Prostate gland (tissue), 2 donors: ENCODE measurements around the gene PBRM1.

Experiments used
- POLR2AphosphoS5 ChIP-seq: sonication (generic); formaldehyde crosslinking; IDR thresholded peaks from one replicate; pipeline ENCODE4 v1.6.1; 2017; ENCODE audit warnings: antibody characterized with exemption
- TF ChIP-seq, protein P1 (sequence below), 4 experiments: fragments of 200-600 bp in 2 of 4; fragments of 450-650 bp in 2 of 4; sonication (generic) in 2 of 4; IDR thresholded peaks; 1 replicate in 3 of 4; 2 replicates in 1 of 4; pipeline ENCODE4 v1.5.1; 2016 to 2019; ENCODE audit warnings: antibody characterized with exemption in 4 of 4, mild to moderate bottlenecking in 2 of 4, moderate library complexity in 2 of 4

DNA sequence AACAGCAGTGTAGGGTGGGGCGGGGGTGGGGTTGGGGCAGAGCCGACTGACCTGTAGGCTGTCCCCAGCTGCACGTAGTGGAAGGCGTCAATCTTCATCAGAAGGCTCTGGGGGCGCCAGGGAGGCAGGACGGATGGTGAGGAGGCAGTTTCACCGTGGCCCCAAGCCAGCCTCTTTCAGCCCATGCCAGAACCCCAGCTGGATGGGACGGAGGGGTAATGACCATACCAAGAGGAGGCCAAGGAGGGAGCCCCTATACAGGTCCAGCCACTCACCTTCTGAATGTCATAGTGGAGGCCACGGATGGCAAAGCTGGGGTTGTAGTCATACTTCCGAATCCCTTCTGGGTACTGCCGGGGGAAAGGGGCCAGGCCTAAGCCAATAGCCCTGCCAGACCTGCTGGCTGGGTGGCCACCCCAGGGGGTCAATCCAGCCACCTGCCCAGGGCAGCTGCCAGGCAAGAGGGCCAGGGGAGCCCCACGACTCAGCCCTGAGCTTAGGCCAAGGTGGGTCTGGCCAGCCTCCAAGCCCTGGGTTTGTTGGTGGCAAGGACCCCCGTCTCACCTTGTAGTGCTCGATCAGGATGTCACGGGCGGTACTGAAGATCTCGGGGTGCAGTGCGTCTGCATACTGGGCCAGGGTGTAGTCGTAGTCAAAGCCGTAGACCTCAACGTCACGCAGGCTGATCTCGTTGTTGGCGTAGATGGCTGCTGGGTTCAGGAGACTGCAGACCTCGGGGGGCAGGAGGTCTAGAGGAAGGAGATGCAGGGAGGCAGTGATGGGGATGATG is 156.9 kb downstream of the PBRM1 start:
- TF ChIP-seq, protein P1, sequence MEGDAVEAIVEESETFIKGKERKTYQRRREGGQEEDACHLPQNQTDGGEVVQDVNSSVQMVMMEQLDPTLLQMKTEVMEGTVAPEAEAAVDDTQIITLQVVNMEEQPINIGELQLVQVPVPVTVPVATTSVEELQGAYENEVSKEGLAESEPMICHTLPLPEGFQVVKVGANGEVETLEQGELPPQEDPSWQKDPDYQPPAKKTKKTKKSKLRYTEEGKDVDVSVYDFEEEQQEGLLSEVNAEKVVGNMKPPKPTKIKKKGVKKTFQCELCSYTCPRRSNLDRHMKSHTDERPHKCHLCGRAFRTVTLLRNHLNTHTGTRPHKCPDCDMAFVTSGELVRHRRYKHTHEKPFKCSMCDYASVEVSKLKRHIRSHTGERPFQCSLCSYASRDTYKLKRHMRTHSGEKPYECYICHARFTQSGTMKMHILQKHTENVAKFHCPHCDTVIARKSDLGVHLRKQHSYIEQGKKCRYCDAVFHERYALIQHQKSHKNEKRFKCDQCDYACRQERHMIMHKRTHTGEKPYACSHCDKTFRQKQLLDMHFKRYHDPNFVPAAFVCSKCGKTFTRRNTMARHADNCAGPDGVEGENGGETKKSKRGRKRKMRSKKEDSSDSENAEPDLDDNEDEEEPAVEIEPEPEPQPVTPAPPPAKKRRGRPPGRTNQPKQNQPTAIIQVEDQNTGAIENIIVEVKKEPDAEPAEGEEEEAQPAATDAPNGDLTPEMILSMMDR (IDR thresholded peaks at IDR 0.05), result no peak
- TF ChIP-seq POLR2AphosphoS5, result no peak
